Right atrium auricular region (tissue), 2 donors: Measurements from ENCODE around the gene RABEP1. TPM values are rescaled to one million over a fixed set of nuclear protein-coding genes. Genes with fewer than 3 reads are reported as not detected.

Source experiments
- DNase-seq: peaks from one replicate; pipeline ENCODE4 v3.0.0-alpha.2; 2019; ENCODE audit warnings: low spot score
- H3K27ac ChIP-seq, 2 donors: fragments of 200-600 bp; sonication (generic); 1 replicate in 1 of 2; 2 replicates in 1 of 2; pipeline ENCODE4 v1.5.1; 2016 to 2019
- H3K27me3 ChIP-seq, 2 donors: fragments of 200-600 bp; sonication (generic); one replicate each; pipeline versions ENCODE4 v1.5.1 to v1.6.0; 2017 to 2019
- H3K36me3 ChIP-seq: fragments of 200-600 bp; sonication (generic); one replicate; pipeline ENCODE4 v1.5.1; 2016
- H3K4me1 ChIP-seq, 2 donors: fragments of 200-600 bp; sonication (generic); one replicate each; pipeline versions ENCODE4 v1.5.1 to v1.6.0; 2017 to 2019
- H3K4me3 ChIP-seq, 2 donors: fragments of 200-600 bp; sonication (generic); 1 replicate in 1 of 2; 2 replicates in 1 of 2; pipeline ENCODE4 v1.5.1; 2017 to 2019; ENCODE audit warnings: mild to moderate bottlenecking in 1 of 2, moderate library complexity in 1 of 2
- H3K9me3 ChIP-seq, 2 donors: fragments of 200-600 bp; sonication (generic); one replicate each; pipeline ENCODE4 v1.5.1; 2019
- CTCF ChIP-seq, 2 donors: fragments of 200-600 bp; sonication (generic); IDR thresholded peaks; one replicate each; pipeline ENCODE4 v1.5.1; 2019; ENCODE audit warnings: antibody characterized with exemption in 2 of 2
- total RNA-seq, 2 donors: library from RNA; depleted of rRNA; stranded (reverse); fragments of >200 nt; gene quantifications; one replicate each; pipeline ENCODE4 v1.1.0, GENCODE V29; 2016

RABEP1 gene
- total RNA-seq, 2 donors from 2014 or later, result 29.6 to 34.1 TPM

GRCh38 chr17:5254414-5254813 is 27.7 kb upstream of the RABEP1 start:
- H3K27me3 ChIP-seq, result no peaks in the 10 kb centered on the region
- TF ChIP-seq CTCF (IDR thresholded peaks at IDR 0.05), result no peak
- H3K9me3 ChIP-seq, result no peaks in the 10 kb centered on the region
- no peak overlapping the region for H3K27ac ChIP-seq
- no peak for DNase-seq
- no peaks in the 10 kb centered on the region for H3K36me3 ChIP-seq
- no peak overlapping the region for H3K4me3 ChIP-seq
- no peaks in the 10 kb centered on the region for H3K4me1 ChIP-seq

- Histone ChIP-seq H3K9me3 (no peaks in the 10 kb centered on the region), H3K4me1 (no peaks in the 10 kb centered on the region), H3K27me3 (no peaks in the 10 kb centered on the region), H3K4me3 (no peak overlapping the region), H3K36me3 (no peaks in the 10 kb centered on the region), H3K27ac (no peak overlapping the region)
- TF ChIP-seq CTCF (IDR thresholded peaks at IDR 0.05), result no peak
- no peak for DNase-seq
These were observed 27.1 kb upstream of the RABEP1 start for GRCh38 chr17:5254903-5255521.

GRCh38 chr17:5257124-5257523 is 25.0 kb upstream of the RABEP1 start:
- Histone ChIP-seq H3K36me3 (no peaks in the 10 kb centered on the region), H3K4me1 (no peaks in the 10 kb centered on the region), H3K27ac (no peak overlapping the region), H3K27me3 (no peaks in the 10 kb centered on the region), H3K4me3 (no peak overlapping the region), H3K9me3 (no peaks in the 10 kb centered on the region)
- DNase-seq, result no peak
- TF ChIP-seq CTCF (IDR thresholded peaks at IDR 0.05), result no peak

GRCh38 chr17:5260542-5260941 is 21.5 kb upstream of the RABEP1 start:
- Histone ChIP-seq H3K27me3 (no peaks in the 10 kb centered on the region), H3K9me3 (no peaks in the 10 kb centered on the region), H3K4me3 (no peak overlapping the region), H3K36me3 (no peaks in the 10 kb centered on the region), H3K4me1 (no peaks in the 10 kb centered on the region), H3K27ac (no peak overlapping the region)
- no peak for TF ChIP-seq CTCF (IDR thresholded peaks at IDR 0.05)
- DNase-seq, result no peak

- no peaks in the 10 kb centered on the region for H3K9me3 ChIP-seq
- no peak overlapping the region for H3K4me3 ChIP-seq
- H3K27me3 ChIP-seq, result no peaks in the 10 kb centered on the region
- no peak for TF ChIP-seq CTCF (IDR thresholded peaks at IDR 0.05)
- no peak overlapping the region for H3K27ac ChIP-seq
- DNase-seq, result no peak
- H3K36me3 ChIP-seq, result no peaks in the 10 kb centered on the region
- H3K4me1 ChIP-seq, result no peaks in the 10 kb centered on the region
These were observed 19.6 kb upstream of the RABEP1 start for GRCh38 chr17:5262416-5262991.

GRCh38 chr17:5263441-5263840 is 18.6 kb upstream of the RABEP1 start:
- no peaks in the 10 kb centered on the region for H3K36me3 ChIP-seq

More at GRCh38 chr17:5263441-5263840, 18.6 kb upstream of the RABEP1 start:
- DNase-seq, result no peak
- Histone ChIP-seq H3K27me3 (no peaks in the 10 kb centered on the region), H3K27ac (no peak overlapping the region), H3K9me3 (no peaks in the 10 kb centered on the region), H3K4me3 (no peak overlapping the region), H3K4me1 (no peaks in the 10 kb centered on the region)
- no peak for TF ChIP-seq CTCF (IDR thresholded peaks at IDR 0.05)
